LNCaP clone FGC (cell line): Measurements from ENCODE around the gene ASB7.

ENCODE experiments used
- DNase-seq: peaks from one replicate; pipeline ENCODE4 v3.0.0-alpha.2; 2011; ENCODE audit warnings: low read depth
- H3K4me3 ChIP-seq: 2 replicates; pipeline ENCODE4 v1.5.1; 2011; ENCODE audit warnings: mild to moderate bottlenecking, low read depth, low read length, control low read depth
- TF ChIP-seq, protein P1 (sequence below): IDR thresholded peaks from 2 replicates; pipeline ENCODE4 v1.5.1; 2012; ENCODE audit warnings: mild to moderate bottlenecking; ENCODE audit not compliant: control insufficient read depth, insufficient read depth; ENCODE audit errors: extremely low read depth

The ASB7 gene

DNA sequence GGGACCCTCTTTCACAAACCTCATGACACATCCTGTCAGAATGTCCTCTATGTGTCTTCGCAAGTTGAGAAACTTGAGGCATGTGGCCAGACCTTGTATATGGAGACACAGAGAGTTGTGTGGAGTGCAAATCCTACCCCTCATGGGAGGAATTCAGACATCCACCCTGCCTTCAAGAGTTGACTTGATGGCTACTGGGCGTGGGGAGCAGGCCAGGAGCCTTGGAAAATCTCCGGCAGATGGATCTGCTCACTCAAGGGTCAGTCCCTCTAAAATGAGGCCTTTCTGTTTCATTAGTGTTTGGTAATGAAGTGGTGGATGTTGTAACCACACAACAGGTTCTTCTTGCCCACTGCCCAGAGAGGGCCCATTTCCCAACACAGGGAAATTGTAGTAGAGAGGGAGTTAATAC lies 79.0 kb downstream of the ASB7 start:
- TF ChIP-seq, protein P1, sequence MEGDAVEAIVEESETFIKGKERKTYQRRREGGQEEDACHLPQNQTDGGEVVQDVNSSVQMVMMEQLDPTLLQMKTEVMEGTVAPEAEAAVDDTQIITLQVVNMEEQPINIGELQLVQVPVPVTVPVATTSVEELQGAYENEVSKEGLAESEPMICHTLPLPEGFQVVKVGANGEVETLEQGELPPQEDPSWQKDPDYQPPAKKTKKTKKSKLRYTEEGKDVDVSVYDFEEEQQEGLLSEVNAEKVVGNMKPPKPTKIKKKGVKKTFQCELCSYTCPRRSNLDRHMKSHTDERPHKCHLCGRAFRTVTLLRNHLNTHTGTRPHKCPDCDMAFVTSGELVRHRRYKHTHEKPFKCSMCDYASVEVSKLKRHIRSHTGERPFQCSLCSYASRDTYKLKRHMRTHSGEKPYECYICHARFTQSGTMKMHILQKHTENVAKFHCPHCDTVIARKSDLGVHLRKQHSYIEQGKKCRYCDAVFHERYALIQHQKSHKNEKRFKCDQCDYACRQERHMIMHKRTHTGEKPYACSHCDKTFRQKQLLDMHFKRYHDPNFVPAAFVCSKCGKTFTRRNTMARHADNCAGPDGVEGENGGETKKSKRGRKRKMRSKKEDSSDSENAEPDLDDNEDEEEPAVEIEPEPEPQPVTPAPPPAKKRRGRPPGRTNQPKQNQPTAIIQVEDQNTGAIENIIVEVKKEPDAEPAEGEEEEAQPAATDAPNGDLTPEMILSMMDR = no peak
- no peak for DNase-seq
- no peak overlapping the region for H3K4me3 ChIP-seq

DNA sequence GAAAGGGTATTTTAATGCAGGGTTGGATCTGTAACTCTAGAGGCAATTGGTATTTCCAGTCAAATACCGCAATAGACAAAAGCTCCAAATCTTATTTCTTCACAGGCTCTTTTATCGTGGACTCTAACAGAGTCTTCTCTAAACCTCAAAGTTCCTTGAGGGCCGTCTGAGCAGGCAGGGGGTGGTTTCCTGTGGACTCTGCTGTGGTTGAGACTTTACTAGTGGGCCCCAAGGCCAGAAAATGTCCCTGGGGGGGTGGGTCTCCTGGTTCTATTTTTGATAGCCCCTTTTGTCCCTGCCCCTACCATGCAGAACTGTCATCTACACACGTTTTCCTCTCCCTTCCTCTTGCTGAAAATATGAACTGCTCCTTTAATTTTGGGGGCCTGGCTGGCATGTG lies 80.1 kb downstream of the ASB7 start:
- TF ChIP-seq, protein P1 = no peak
- DNase-seq = no peak
- H3K4me3 ChIP-seq = no peak overlapping the region

DNA sequence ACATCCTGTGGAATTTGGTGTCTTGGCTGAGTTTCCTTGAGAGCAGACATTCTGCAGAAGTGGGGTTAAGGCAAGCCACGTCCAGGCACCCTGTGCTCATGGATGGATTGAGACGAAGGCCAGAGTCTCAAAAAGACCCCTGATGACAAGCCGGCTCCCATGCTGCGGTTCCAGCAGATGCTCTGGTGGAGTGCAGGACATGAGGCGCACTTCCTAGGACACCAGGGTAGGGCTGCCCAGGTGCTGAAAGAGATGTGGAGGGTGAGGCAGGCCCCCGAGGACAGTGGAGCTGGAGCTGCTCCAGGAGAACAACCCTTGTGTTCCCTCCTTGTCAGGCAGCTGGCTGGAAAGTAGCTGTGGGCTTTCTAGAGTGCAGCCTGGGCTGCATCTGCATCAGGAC lies 81.0 kb downstream of the ASB7 start:
- DNase-seq = no peak
- TF ChIP-seq, protein P1 = no peak
- H3K4me3 ChIP-seq = no peak overlapping the region

DNA sequence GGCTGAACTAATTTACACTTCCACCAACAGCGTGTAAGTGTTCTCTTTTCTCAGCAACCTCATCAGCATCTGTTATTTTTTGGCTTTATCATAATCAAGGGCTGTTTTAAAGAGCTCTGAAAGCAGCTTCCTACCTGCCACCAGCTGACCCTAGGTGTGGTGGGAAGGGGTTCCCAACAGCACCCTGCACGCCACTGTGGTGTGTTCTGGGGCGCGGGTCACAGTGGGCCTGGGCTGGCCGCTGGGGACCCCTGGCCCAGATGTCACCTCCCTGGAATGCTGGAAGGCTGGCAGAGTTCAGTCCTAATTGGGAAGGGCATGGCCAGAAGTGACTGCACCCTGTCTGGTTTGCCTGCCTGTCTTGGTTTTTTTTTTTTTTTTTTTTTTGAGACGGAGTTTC lies 82.2 kb downstream of the ASB7 start:
- no peak for DNase-seq
- TF ChIP-seq, protein P1 = no peak
- H3K4me3 ChIP-seq = no peak overlapping the region

DNA sequence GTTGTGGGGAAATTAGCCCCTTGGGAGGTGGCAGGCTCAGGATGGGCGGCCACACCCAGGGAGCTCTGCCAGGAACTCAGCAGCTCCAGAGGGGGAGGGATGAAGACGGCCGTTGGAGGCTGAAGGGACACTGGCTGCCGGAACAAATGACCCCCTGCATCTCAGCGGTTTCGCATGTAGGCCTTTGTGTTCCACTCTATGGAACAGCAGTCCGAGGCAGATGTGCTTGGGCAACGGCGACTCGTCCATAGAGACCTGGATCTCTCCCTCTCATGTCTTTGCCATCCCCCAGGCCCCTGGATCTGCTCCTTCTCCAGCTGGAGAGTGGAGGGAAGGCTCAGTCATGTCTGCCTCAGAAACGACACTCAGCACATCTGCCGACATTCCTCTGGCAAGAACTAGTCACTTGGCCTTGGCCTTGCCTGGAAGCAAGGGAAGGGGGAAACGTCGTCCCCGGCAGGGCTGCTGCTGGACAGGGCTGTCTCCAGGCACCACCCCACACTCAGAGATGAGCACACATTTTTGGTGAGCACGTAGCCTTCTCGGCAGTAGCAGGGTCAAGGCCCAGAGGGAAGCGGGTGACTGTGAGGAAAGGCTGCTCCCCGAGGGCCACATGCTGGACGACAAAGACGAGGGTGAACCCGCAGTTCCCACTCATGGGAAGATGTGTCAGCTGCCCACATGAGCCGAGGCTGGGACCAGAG lies 83.8 kb downstream of the ASB7 start:
- TF ChIP-seq, protein P1 = no peak
- no peak for DNase-seq
- H3K4me3 ChIP-seq = no peak overlapping the region

DNA sequence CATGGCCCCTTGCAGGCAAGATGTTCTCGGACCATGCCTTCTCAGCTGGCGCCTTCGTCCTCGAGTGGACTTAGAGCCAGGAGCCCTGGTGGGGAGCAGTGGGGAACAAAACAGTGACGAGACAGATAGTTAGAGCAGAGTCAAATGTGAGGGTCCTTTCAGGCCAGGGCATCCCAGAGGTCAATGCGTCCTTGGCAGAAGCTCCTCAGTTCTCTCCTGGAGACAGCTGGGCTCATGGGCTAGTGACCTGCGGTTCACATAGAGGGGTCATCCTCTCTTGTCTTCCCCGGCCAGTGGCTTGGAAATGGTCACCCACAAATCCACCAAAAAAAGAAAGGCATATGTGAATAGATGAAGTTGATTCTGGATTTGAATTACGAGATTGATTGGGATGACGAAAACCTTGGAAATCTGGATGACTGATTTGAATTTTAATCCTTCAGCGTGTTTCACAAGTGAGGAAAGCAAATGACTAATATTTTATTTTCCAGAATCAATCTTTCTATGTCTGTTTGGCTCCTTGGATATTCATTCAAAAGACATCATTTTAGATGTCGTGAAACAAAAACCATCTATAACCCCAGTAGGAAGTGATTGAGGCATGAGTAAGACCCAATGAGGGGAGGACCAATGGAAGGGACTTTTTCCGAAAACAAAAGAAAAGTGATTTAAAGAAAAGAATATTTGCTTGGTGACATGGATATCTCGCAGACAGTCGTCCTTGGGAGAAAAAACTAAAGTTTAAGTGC lies 84.5 kb downstream of the ASB7 start:
- TF ChIP-seq, protein P1 = no peak
- no peak overlapping the region for H3K4me3 ChIP-seq
- no peak for DNase-seq
